ENCODE measurements around the gene ZNRF1. TPM values are rescaled to one million over a fixed set of nuclear protein-coding genes. Genes with fewer than 3 reads are reported as not detected.
"Not testable (repeated sequence)": the region's sequence is repeated elsewhere in the genome, so short reads cannot be mapped to it uniquely, and the experiment has no call there.

ZNRF1 gene
- total RNA-seq, 1 donor: 19.9 TPM

GRCh38 chr16:75122609-75123008 lies 123.8 kb downstream of the ZNRF1 start:
- H3K27ac ChIP-seq (ENCODE audit: low read depth, low read length): no peak overlapping the region
- DNase-seq (ENCODE audit: insufficient read length, low spot score, missing footprints): no peak
- H3K4me3 ChIP-seq (ENCODE audit: insufficient read depth, low read length): no peak overlapping the region
- H3K9me3 ChIP-seq (ENCODE audit: low read depth, low read length): peaks cover 3% of the 10 kb centered on the region
- no peaks in the 10 kb centered on the region for H3K36me3 ChIP-seq (ENCODE audit: insufficient read depth, low read length)
- no peak overlapping the region for H2AFZ ChIP-seq (ENCODE audit: low read length)
- no peaks in the 10 kb centered on the region for H3K27me3 ChIP-seq (ENCODE audit: insufficient read depth, low read length)
- H4K20me1 ChIP-seq (ENCODE audit: insufficient read depth, low read length): no peaks in the 10 kb centered on the region
- H3K4me1 ChIP-seq (ENCODE audit: insufficient read depth, low read length): no peaks in the 10 kb centered on the region
- no peak for TF ChIP-seq CTCF (IDR thresholded peaks at IDR 0.05; ENCODE audit: extremely low read depth, low read depth, low read length)
- H3K79me2 ChIP-seq (ENCODE audit: insufficient read depth, low read length): no peaks in the 10 kb centered on the region
- no peak overlapping the region for H3K4me2 ChIP-seq (ENCODE audit: insufficient read depth, low read length)

- no peak for DNase-seq (ENCODE audit: insufficient read length, low spot score, missing footprints)
- Histone ChIP-seq H3K4me2 (ENCODE audit: insufficient read depth, low read length) (no peak overlapping the region), H3K9me3 (ENCODE audit: low read depth, low read length) (peaks cover 3% of the 10 kb centered on the region), H3K36me3 (ENCODE audit: insufficient read depth, low read length) (no peaks in the 10 kb centered on the region), H3K4me3 (ENCODE audit: insufficient read depth, low read length) (no peak overlapping the region), H3K27ac (ENCODE audit: low read depth, low read length) (no peak overlapping the region), H2AFZ (ENCODE audit: low read length) (no peak overlapping the region), H3K79me2 (ENCODE audit: insufficient read depth, low read length) (no peaks in the 10 kb centered on the region), H3K4me1 (ENCODE audit: insufficient read depth, low read length) (no peaks in the 10 kb centered on the region), H4K20me1 (ENCODE audit: insufficient read depth, low read length) (no peaks in the 10 kb centered on the region), H3K27me3 (ENCODE audit: insufficient read depth, low read length) (no peaks in the 10 kb centered on the region)
- no peak for TF ChIP-seq CTCF (IDR thresholded peaks at IDR 0.05; ENCODE audit: extremely low read depth, low read depth, low read length)
These were observed 129.0 kb downstream of the ZNRF1 start for GRCh38 chr16:75127713-75128415.

GRCh38 chr16:75129421-75130149 lies 130.8 kb downstream of the ZNRF1 start:
- not testable (repeated sequence) for H4K20me1 ChIP-seq (ENCODE audit: insufficient read depth, low read length); H3K27me3 ChIP-seq (ENCODE audit: insufficient read depth, low read length); H3K4me3 ChIP-seq (ENCODE audit: insufficient read depth, low read length); H3K27ac ChIP-seq (ENCODE audit: low read depth, low read length); H3K79me2 ChIP-seq (ENCODE audit: insufficient read depth, low read length); DNase-seq (ENCODE audit: insufficient read length, low spot score, missing footprints); H3K4me1 ChIP-seq (ENCODE audit: insufficient read depth, low read length); H3K4me2 ChIP-seq (ENCODE audit: insufficient read depth, low read length); H3K9me3 ChIP-seq (ENCODE audit: low read depth, low read length); H3K36me3 ChIP-seq (ENCODE audit: insufficient read depth, low read length); H2AFZ ChIP-seq (ENCODE audit: low read length)

- no peak overlapping the region for H3K4me2 ChIP-seq (ENCODE audit: insufficient read depth, low read length)
- no peaks in the 10 kb centered on the region for H3K36me3 ChIP-seq (ENCODE audit: insufficient read depth, low read length)
- no peaks in the 10 kb centered on the region for H3K27me3 ChIP-seq (ENCODE audit: insufficient read depth, low read length)
- peaks cover 3% of the 10 kb centered on the region for H3K9me3 ChIP-seq (ENCODE audit: low read depth, low read length)
- no peaks in the 10 kb centered on the region for H4K20me1 ChIP-seq (ENCODE audit: insufficient read depth, low read length)
- no peaks in the 10 kb centered on the region for H3K79me2 ChIP-seq (ENCODE audit: insufficient read depth, low read length)
- no peak overlapping the region for H2AFZ ChIP-seq (ENCODE audit: low read length)
- no peak for DNase-seq (ENCODE audit: insufficient read length, low spot score, missing footprints)
- H3K4me3 ChIP-seq (ENCODE audit: insufficient read depth, low read length): no peak overlapping the region
- H3K27ac ChIP-seq (ENCODE audit: low read depth, low read length): no peak overlapping the region
- no peaks in the 10 kb centered on the region for H3K4me1 ChIP-seq (ENCODE audit: insufficient read depth, low read length)
- TF ChIP-seq CTCF (IDR thresholded peaks at IDR 0.05; ENCODE audit: extremely low read depth, low read depth, low read length): no peak
These were observed 131.4 kb downstream of the ZNRF1 start for GRCh38 chr16:75130150-75130771.
